Measurements from ENCODE around the gene AHI1.

DNA sequence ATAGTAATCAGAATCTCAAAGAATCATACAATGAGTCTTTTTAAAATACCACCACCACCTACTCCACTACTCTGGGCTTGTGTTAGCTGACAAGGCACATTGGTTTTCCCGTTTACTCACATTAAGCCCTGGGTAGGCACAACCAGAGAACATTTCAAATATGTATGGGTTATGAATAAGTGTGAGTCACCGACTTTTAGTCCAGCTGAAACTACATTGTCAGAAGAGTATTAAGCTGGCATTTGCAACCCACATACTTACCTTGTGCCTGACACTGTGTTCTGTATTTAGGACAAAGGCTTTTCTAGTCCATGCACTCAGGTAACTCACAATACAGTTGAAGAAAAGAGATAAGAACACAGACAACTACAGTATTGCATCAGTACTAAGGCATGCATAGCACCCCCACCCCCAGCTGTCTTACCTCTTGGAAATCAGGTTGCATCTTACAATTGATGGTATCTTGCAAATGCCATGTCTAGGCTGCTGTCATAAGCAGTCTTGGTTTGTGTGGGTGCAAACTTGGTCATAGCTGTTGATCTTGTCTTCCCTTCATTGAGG, 40.3 kb upstream of the AHI1 start:
- TF ChIP-seq, protein P1, sequence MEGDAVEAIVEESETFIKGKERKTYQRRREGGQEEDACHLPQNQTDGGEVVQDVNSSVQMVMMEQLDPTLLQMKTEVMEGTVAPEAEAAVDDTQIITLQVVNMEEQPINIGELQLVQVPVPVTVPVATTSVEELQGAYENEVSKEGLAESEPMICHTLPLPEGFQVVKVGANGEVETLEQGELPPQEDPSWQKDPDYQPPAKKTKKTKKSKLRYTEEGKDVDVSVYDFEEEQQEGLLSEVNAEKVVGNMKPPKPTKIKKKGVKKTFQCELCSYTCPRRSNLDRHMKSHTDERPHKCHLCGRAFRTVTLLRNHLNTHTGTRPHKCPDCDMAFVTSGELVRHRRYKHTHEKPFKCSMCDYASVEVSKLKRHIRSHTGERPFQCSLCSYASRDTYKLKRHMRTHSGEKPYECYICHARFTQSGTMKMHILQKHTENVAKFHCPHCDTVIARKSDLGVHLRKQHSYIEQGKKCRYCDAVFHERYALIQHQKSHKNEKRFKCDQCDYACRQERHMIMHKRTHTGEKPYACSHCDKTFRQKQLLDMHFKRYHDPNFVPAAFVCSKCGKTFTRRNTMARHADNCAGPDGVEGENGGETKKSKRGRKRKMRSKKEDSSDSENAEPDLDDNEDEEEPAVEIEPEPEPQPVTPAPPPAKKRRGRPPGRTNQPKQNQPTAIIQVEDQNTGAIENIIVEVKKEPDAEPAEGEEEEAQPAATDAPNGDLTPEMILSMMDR (IDR thresholded peaks at IDR 0.05; ENCODE audit: low read length), result no peak
- TF ChIP-seq EZH2 (optimal IDR thresholded peaks at IDR 0.05; ENCODE audit: low read depth, low read length), result no peak
